NK-92 (cell line): ENCODE measurements around the gene DYNC1I1.

Experiments
- DNase-seq: peaks from one replicate; lab custom pipeline; 2025; ENCODE audit not compliant: unreplicated experiment; lab: John Stamatoyannopoulos, UW

Gene DYNC1I1

GRCh38 chr7:95847061-95847460 is 74.7 kb downstream of the DYNC1I1 start:
- no peak for DNase-seq

- DNase-seq = no peak
Measured at GRCh38 chr7:95859429-95859828, 87.1 kb downstream of the DYNC1I1 start.

GRCh38 chr7:95861041-95861440 is 88.7 kb downstream of the DYNC1I1 start:
- DNase-seq = no peak

- DNase-seq = no peak
Measured at GRCh38 chr7:95863623-95864022, 91.3 kb downstream of the DYNC1I1 start.

- no peak for DNase-seq
Measured at GRCh38 chr7:95865716-95866371, 93.5 kb downstream of the DYNC1I1 start.

GRCh38 chr7:95867309-95867708 is 95.0 kb downstream of the DYNC1I1 start:
- no peak for DNase-seq

GRCh38 chr7:95871075-95871848 is 98.9 kb downstream of the DYNC1I1 start:
- no peak for DNase-seq

- no peak for DNase-seq
Measured at GRCh38 chr7:95871896-95872295, 99.5 kb downstream of the DYNC1I1 start.

GRCh38 chr7:95874129-95874528 is 101.8 kb downstream of the DYNC1I1 start:
- DNase-seq = no peak

GRCh38 chr7:95874541-95875265 is 102.3 kb downstream of the DYNC1I1 start:
- DNase-seq = no peak

- DNase-seq = no peak
Measured at GRCh38 chr7:95875519-95875918, 103.2 kb downstream of the DYNC1I1 start.

- DNase-seq = no peak
Measured at GRCh38 chr7:95878677-95879076, 106.3 kb downstream of the DYNC1I1 start.

- DNase-seq = no peak
Measured at GRCh38 chr7:95881597-95881996, 109.2 kb downstream of the DYNC1I1 start.

- no peak for DNase-seq
Measured at GRCh38 chr7:95883217-95883616, 110.9 kb downstream of the DYNC1I1 start.

GRCh38 chr7:95886501-95887090 is 114.2 kb downstream of the DYNC1I1 start:
- DNase-seq = no peak

GRCh38 chr7:95893484-95893883 is 121.1 kb downstream of the DYNC1I1 start:
- no peak for DNase-seq

GRCh38 chr7:95897557-95898251 is 125.3 kb downstream of the DYNC1I1 start:
- no peak for DNase-seq

- no peak for DNase-seq
Measured at GRCh38 chr7:95899919-95900513, 127.7 kb downstream of the DYNC1I1 start.

GRCh38 chr7:95901006-95901405 is 128.7 kb downstream of the DYNC1I1 start:
- no peak for DNase-seq

GRCh38 chr7:95904099-95904498 is 131.7 kb downstream of the DYNC1I1 start:
- DNase-seq = no peak

- no peak for DNase-seq
Measured at GRCh38 chr7:95905167-95905566, 132.8 kb downstream of the DYNC1I1 start.
